ENCODE measurements around the gene TUBA3E. TPM values are rescaled to one million over a fixed set of nuclear protein-coding genes. Genes with fewer than 3 reads are reported as not detected.
"Not testable (repeated sequence)": the region's sequence is repeated elsewhere in the genome, so short reads cannot be mapped to it uniquely, and the experiment has no call there.

TUBA3E gene
- total RNA-seq: not detected

GRCh38 chr2:130198343-130198742 lies at the start of gene TUBA3E:
Gene TUBA3E, minus strand, starts transcription at chr2:130198439. Its CDS starts 79 bp downstream, at chr2:130198360.
- DNase-seq (no peak), ATAC-seq (no peak)
- no peak for TF ChIP-seq POLR2A (IDR thresholded peaks at IDR 0.05)
- TF ChIP-seq, protein P1, sequence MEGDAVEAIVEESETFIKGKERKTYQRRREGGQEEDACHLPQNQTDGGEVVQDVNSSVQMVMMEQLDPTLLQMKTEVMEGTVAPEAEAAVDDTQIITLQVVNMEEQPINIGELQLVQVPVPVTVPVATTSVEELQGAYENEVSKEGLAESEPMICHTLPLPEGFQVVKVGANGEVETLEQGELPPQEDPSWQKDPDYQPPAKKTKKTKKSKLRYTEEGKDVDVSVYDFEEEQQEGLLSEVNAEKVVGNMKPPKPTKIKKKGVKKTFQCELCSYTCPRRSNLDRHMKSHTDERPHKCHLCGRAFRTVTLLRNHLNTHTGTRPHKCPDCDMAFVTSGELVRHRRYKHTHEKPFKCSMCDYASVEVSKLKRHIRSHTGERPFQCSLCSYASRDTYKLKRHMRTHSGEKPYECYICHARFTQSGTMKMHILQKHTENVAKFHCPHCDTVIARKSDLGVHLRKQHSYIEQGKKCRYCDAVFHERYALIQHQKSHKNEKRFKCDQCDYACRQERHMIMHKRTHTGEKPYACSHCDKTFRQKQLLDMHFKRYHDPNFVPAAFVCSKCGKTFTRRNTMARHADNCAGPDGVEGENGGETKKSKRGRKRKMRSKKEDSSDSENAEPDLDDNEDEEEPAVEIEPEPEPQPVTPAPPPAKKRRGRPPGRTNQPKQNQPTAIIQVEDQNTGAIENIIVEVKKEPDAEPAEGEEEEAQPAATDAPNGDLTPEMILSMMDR (IDR thresholded peaks at IDR 0.05): no peak
- WGBS, 2 donors: 97% methylated on average over 12 of the region's 26 CpGs; no CpG with 5 or more reads in 1 of the 2 donors
- Histone ChIP-seq H3K4me1 (no peaks in the 10 kb centered on the region), H3K27ac (no peak within 1 kb of the TSS), H3K36me3 (replicated peaks in 1 of 2; ENCODE audit: insufficient read depth in 1 of 2, low read depth in 2 of 2) (no peaks in the 10 kb centered on the region), H3K4me3 (no peak within 1 kb of the TSS), H3K9me3 (no peaks in the 10 kb centered on the region), H3K27me3 (no peaks in the 10 kb centered on the region)
- intact Hi-C loops (cut with DNase I): no loop called here

- WGBS, 2 donors: 61 to 77% methylated on average over 7 of the region's 7 CpGs
- Histone ChIP-seq H3K9me3 (peaks cover 0 to 4% (median 0%) of the 10 kb centered on the region in 3 donors), H3K4me3 (no peak overlapping the region), H3K27ac (no peak overlapping the region), H3K27me3 (peaks cover 0 to under 1% of the 10 kb centered on the region in 2 donors), H3K36me3 (replicated peaks in 1 of 2; ENCODE audit: insufficient read depth in 1 of 2, low read depth in 2 of 2) (no peaks in the 10 kb centered on the region), H3K4me1 (no peaks in the 10 kb centered on the region)
- ATAC-seq (no peak), DNase-seq (no peak)
- TF ChIP-seq POLR2A (IDR thresholded peaks at IDR 0.05): no peak
- TF ChIP-seq, protein P1 (IDR thresholded peaks at IDR 0.05): no peak
- intact Hi-C loops (cut with DNase I): no loop called here
Measured at GRCh38 chr2:130246430-130246829, 48.2 kb upstream of the TUBA3E start.

GRCh38 chr2:130245976-130246375 lies 47.7 kb upstream of the TUBA3E start:
- H3K27me3 ChIP-seq: no peaks in the 10 kb centered on the region
- H3K4me1 ChIP-seq: no peaks in the 10 kb centered on the region
- no peak overlapping the region for H3K27ac ChIP-seq
- H3K36me3 ChIP-seq (replicated peaks in 1 of 2; ENCODE audit: insufficient read depth in 1 of 2, low read depth in 2 of 2): no peaks in the 10 kb centered on the region
- whole genome bisulfite sequencing, 2 donors: 55% methylated on average over 3 of the region's 3 CpGs; no CpG with 5 or more reads in 1 of the 2 donors
- peaks cover 0 to 4% (median 0%) of the 10 kb centered on the region in 3 donors for H3K9me3 ChIP-seq
- ATAC-seq: no peak
- H3K4me3 ChIP-seq: no peak overlapping the region
- no peak for DNase-seq
- intact Hi-C loops (cut with DNase I): no loop called here
- TF ChIP-seq POLR2A (IDR thresholded peaks at IDR 0.05): no peak
- TF ChIP-seq, protein P1 (IDR thresholded peaks at IDR 0.05): no peak

DNA sequence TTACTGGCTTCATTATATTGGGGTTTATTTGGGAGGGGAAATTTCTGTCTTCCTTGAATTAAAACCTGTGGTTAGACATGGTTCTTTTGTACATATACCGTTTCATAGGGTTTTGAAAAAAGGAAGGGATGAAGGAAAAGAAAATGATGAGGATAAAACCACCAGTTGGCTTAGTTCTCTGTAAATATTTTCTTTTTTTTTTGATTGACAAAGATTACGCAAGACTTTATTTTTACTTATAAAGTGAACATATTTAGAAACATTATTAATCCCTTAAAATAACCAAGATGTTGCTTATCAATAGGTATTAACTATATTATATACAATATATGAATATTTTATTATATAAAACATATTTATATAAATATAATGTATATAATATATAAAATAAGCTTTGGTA lies 45.1 kb upstream of the TUBA3E start:
- Histone ChIP-seq H3K27me3 (no peaks in the 10 kb centered on the region), H3K4me3 (no peak overlapping the region), H3K36me3 (replicated peaks in 1 of 2; ENCODE audit: insufficient read depth in 1 of 2, low read depth in 2 of 2) (no peaks in the 10 kb centered on the region), H3K27ac (no peak overlapping the region), H3K4me1 (no peaks in the 10 kb centered on the region), H3K9me3 (peaks cover 0 to 4% (median 0%) of the 10 kb centered on the region in 3 donors)
- intact Hi-C loops (cut with DNase I): no loop called here
- no peak for DNase-seq
- WGBS, 2 donors: 79 to 80% methylated on average over 2 of the region's 2 CpGs
- ATAC-seq: no peak
- TF ChIP-seq, protein P1 (IDR thresholded peaks at IDR 0.05): no peak
- TF ChIP-seq POLR2A (IDR thresholded peaks at IDR 0.05): no peak

DNA sequence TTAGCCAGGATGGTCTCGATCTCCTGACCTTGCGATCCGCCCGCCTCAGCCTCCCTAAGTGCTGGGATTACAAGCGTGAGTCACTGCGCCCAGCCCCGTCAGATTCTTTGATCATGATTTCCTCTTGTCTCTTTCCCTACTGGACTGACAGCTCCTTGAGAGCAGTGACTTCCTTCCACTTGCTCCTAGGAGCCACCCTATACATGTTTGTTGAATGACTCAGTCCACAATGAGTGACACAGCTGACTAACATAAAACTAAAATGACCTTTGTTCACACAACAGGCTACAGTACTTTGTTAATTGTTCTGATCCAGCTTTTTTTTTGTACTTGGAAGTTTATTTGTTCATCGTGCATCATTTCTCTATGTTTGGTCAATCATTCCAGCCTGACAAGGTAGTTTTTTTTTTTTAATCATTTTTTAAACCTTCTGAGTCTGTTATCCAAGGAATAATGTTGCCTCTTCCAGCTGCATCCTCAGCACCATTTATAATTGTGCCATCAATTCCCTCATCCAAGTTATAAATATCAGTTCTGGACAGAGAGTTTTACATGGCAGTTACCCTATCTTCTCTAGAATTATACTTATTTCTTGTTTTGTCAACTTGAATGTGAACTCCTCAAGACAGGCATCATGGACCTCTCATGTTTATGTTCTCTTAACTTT lies 42.9 kb upstream of the TUBA3E start:
- no peaks in the 10 kb centered on the region for H3K36me3 ChIP-seq (replicated peaks in 1 of 2; ENCODE audit: insufficient read depth in 1 of 2, low read depth in 2 of 2)
- H3K9me3 ChIP-seq: peaks cover 0 to 4% (median 0%) of the 10 kb centered on the region in 3 donors
- 72 to 84% methylated on average over 8 of the region's 8 CpGs for WGBS, 2 donors
- TF ChIP-seq, protein P1 (IDR thresholded peaks at IDR 0.05): no peak
- TF ChIP-seq POLR2A (IDR thresholded peaks at IDR 0.05): no peak
- no peaks in the 10 kb centered on the region for H3K27me3 ChIP-seq
- no peak overlapping the region for H3K4me3 ChIP-seq
- H3K27ac ChIP-seq: no peak overlapping the region
- no peaks in the 10 kb centered on the region for H3K4me1 ChIP-seq
- DNase-seq (no peak), ATAC-seq (no peak)
- intact Hi-C loops (cut with DNase I): no loop called here

- H3K27me3 ChIP-seq; H3K9me3 ChIP-seq; H3K27ac ChIP-seq; DNase-seq; intact Hi-C loops (cut with DNase I); H3K36me3 ChIP-seq (replicated peaks in 1 of 2; ENCODE audit: insufficient read depth in 1 of 2, low read depth in 2 of 2); H3K4me1 ChIP-seq; ATAC-seq; H3K4me3 ChIP-seq: not testable (repeated sequence)
- 43 to 73% methylated on average over 6 of the region's 6 CpGs for whole genome bisulfite sequencing, 2 donors
Measured at GRCh38 chr2:130239581-130239980, 41.3 kb upstream of the TUBA3E start.

- ATAC-seq; H3K9me3 ChIP-seq; intact Hi-C loops (cut with DNase I); H3K27ac ChIP-seq; H3K4me3 ChIP-seq; H3K27me3 ChIP-seq; DNase-seq; H3K4me1 ChIP-seq; H3K36me3 ChIP-seq (replicated peaks in 1 of 2; ENCODE audit: insufficient read depth in 1 of 2, low read depth in 2 of 2): not testable (repeated sequence)
- 70 to 84% methylated on average over 2 of the region's 2 CpGs for WGBS, 2 donors
Measured at GRCh38 chr2:130233066-130233465, 34.8 kb upstream of the TUBA3E start.

Data from body of pancreas (tissue), 4 donors.